GM21825 (cell line): Measurements from ENCODE around the gene KRTAP5-11.
"Not testable (repeated sequence)": the region's sequence is repeated elsewhere in the genome, so short reads cannot be mapped to it uniquely, and the experiment has no call there.

Source experiments
- ATAC-seq: cut with Tn5 transposase; IDR thresholded peaks from one replicate; pipeline ENCODE4 v1.9.1; 2021; ENCODE audit warnings: mild to moderate bottlenecking, moderate library complexity; ENCODE audit not compliant: unreplicated experiment

The KRTAP5-11 gene

GRCh38 chr11:71558996-71559395 lies 23.7 kb downstream of the KRTAP5-11 start:
- ATAC-seq, result no peak

GRCh38 chr11:71557257-71557656 lies 25.4 kb downstream of the KRTAP5-11 start:
- no peak for ATAC-seq

GRCh38 chr11:71556018-71556417 lies 26.7 kb downstream of the KRTAP5-11 start:
- ATAC-seq, result no peak

- ATAC-seq, result no peak
Measured at GRCh38 chr11:71555508-71555907, 27.2 kb downstream of the KRTAP5-11 start.

GRCh38 chr11:71554996-71555395 lies 27.7 kb downstream of the KRTAP5-11 start:
- ATAC-seq, result no peak

- ATAC-seq, result no peak
Measured at GRCh38 chr11:71551711-71552110, 31.0 kb downstream of the KRTAP5-11 start.

- ATAC-seq, result no peak
Measured at GRCh38 chr11:71548716-71549151, 33.9 kb downstream of the KRTAP5-11 start.

GRCh38 chr11:71548120-71548519 lies 34.6 kb downstream of the KRTAP5-11 start, which contains the start of gene KRTAP5-9:
KRTAP5-9 (plus strand) TSS chr11:71548420; CDS start chr11:71548658, 238 bp downstream.
- no peak for ATAC-seq

GRCh38 chr11:71545405-71545966 lies 37.2 kb downstream of the KRTAP5-11 start:
- ATAC-seq, result no peak

GRCh38 chr11:71544525-71545214 lies 38.0 kb downstream of the KRTAP5-11 start:
- no peak for ATAC-seq

GRCh38 chr11:71543866-71544265 lies 38.8 kb downstream of the KRTAP5-11 start:
- ATAC-seq, result no peak

- no peak for ATAC-seq
Measured at GRCh38 chr11:71542879-71543777, 39.5 kb downstream of the KRTAP5-11 start.

- ATAC-seq, result no peak
Measured at GRCh38 chr11:71542382-71542781, 40.3 kb downstream of the KRTAP5-11 start.

- ATAC-seq, result not testable (repeated sequence)
Measured at GRCh38 chr11:71540521-71541304, 42.0 kb downstream of the KRTAP5-11 start.

- ATAC-seq, result not testable (repeated sequence)
Measured at GRCh38 chr11:71539971-71540370, 42.7 kb downstream of the KRTAP5-11 start.

- ATAC-seq, result no peak
Measured at GRCh38 chr11:71539017-71539416, 43.7 kb downstream of the KRTAP5-11 start.

- no peak for ATAC-seq
Measured at GRCh38 chr11:71538666-71538990, 44.0 kb downstream of the KRTAP5-11 start.

- ATAC-seq, result not testable (repeated sequence)
Measured at GRCh38 chr11:71537977-71538665, 44.6 kb downstream of the KRTAP5-11 start, which contains the start of gene KRTAP5-8. KRTAP5-8 (plus strand) TSS chr11:71538025; CDS start chr11:71538056, 31 bp downstream.

GRCh38 chr11:71537537-71537936 lies 45.1 kb downstream of the KRTAP5-11 start:
- ATAC-seq, result no peak

- no peak for ATAC-seq
Measured at GRCh38 chr11:71535825-71536224, 46.9 kb downstream of the KRTAP5-11 start.
